Pulmonary artery endothelial cell (primary cell): ENCODE data around the gene INO80C. TPM values are rescaled to one million over a fixed set of nuclear protein-coding genes. Genes with fewer than 3 reads are reported as not detected.

Experiments used
- DNase-seq: peaks from one replicate; pipeline ENCODE4 v3.0.0-alpha.2; 2011; ENCODE audit warnings: low read depth, low spot score
- total RNA-seq: library from RNA; depleted of rRNA; stranded (reverse); fragments of >200 nt; gene quantifications from 2 replicates; pipeline ENCODE4 v1.2.3, GENCODE V29; 2014

INO80C gene
- total RNA-seq, 1 donor from 2014 or later, result 20.4 TPM

- no peak for DNase-seq
Observed at GRCh38 chr18:35435401-35435800, 62.4 kb downstream of the INO80C start.

- no peak for DNase-seq
Observed at GRCh38 chr18:35432565-35433001, 65.2 kb downstream of the INO80C start.

- no peak for DNase-seq
Observed at GRCh38 chr18:35431374-35431741, 66.4 kb downstream of the INO80C start.

- no peak for DNase-seq
Observed at GRCh38 chr18:35430721-35431373, 66.9 kb downstream of the INO80C start.

GRCh38 chr18:35426786-35427185 lies 71.0 kb downstream of the INO80C start:
- DNase-seq, result no peak

GRCh38 chr18:35424356-35424755 lies 73.4 kb downstream of the INO80C start:
- DNase-seq, result no peak

GRCh38 chr18:35422237-35422636 lies 75.5 kb downstream of the INO80C start:
- no peak for DNase-seq

GRCh38 chr18:35418610-35419009 lies 79.2 kb downstream of the INO80C start:
- no peak for DNase-seq

Other genes starting within 250 kb of the INO80C start
- gene ZSCAN30, start 207.7 kb downstream of the INO80C start, total RNA-seq, result 11.3 and 11.9 TPM in 2 replicates
- 26.8 and 43.7 TPM in 2 replicates for gene ZNF24, start 153.5 kb downstream of the INO80C start, total RNA-seq
- 0.53 and 0.60 TPM in 2 replicates for gene ZNF396, start 120.6 kb downstream of the INO80C start, total RNA-seq
- 261 and 293 TPM in 2 replicates for gene GALNT1, start 83.8 kb upstream of the INO80C start, total RNA-seq